GM19043 (cell line): ENCODE data around the gene ADAM11.
"Not testable (repeated sequence)": the region's sequence is repeated elsewhere in the genome, so short reads cannot be mapped to it uniquely, and the experiment has no call there.

Experiments used
- ATAC-seq: cut with Tn5 transposase; IDR thresholded peaks from one replicate; pipeline ENCODE4 v1.9.1; 2021; ENCODE audit warnings: low read depth; ENCODE audit not compliant: unreplicated experiment

The ADAM11 gene

DNA sequence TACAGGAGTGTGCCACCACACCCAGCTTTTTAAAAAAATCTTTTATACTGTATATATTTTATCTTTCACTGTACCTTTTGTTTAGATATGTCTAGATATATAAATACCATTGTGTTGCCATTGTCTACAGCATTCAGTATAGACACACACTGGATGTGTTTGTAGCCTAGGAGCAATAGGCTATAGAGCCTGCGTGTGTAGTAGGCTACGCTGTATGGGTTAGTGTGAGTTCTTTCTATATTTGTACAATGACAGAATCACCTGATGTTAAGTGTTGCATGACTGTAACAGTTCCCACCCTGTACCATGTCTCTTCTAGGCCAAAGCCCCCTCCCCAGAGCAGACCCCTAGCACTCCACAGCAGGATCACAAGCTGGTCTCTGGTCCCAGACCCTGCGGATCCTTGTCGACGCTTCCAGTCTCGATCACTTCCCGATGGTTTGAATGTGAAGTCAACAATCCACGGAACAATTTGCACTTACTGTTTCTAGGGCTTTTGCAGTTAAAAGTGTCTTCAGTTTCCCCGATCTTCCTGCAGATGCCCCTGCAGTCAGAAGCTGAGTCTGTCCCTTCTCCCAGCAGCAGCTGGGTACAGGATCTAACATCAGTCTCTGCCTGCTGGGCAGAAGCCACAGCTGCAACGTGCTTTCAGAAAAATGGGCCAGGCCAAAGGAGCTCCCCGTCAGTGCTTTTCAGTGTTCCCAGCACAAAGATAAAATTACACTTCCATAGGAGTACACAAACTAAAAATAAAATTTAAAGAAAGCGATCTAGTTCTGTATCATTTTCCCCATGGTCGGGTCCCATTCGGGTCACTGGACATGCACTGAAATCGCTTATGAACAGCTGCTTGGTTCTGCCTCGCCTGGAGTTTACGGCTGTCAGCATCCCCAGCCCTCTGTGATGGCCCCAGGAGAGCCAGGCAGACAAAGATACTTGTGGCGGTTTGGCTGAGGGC lies 35.4 kb downstream of the ADAM11 start:
- no peak for ATAC-seq

DNA sequence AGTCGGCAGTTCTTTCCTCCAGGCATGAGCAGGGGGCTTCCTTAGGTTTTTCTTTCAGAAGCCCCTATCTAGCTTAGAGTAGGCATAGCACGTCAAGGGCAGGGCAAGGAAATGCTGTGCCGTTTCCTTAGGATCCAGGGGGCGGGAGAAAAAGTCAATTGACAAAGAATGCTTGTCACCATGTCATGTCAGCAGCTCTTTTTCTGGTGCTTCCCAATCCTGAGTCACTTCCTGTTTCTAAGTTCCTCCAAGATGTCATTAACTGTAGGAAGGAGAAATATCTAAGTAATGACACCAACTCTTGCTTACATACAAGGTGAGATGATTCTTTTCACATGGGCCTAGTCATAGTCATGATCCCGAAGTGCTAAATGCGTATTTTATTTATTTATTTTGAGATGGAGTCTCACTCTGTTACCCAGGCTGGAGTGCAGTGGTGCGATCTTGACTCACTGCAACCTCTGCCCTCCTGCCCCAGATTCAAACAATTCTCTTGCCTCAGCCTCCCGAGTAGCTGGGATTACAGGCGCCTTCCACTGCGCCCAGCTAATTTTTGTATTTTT lies 36.1 kb downstream of the ADAM11 start:
- ATAC-seq: no peak

DNA sequence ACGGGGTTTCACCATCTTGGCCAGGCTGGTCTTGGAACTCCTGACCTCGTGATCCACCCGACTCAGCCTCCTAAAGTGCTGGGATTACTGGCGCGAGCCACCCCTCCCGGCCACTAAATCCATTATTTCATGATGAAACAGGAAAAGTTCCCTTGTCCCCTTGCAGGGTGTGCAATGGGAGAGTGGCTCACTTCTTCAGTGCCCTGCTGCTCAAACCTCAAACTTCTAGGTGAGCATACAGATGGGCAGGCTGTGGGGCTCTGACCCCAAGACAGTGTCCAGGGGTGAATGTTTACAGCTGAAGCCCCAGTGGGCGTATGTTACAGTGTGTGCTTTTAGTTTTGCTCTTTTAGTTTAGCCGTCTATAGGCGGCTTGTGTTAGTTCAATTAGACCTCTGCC lies 36.6 kb downstream of the ADAM11 start:
- no peak for ATAC-seq

DNA sequence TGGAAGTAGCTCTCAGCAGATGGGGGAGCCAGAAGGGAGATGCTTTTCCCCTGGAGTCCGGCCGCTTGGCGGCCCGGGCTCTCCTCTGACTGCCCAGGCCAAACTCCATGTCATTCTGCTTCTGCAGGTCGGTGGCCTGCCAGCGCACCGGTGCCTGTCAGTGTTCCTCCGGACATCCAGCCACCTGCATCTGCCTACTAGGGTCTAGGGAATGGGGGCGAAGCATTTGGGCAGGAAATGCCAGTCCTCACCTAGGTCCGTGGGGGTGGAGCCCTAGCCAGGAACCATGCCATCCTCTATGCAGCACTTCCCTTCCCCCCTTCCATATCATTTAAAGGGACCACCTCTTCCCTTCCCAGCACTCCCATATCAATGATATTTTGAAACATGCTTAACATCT lies 37.1 kb downstream of the ADAM11 start:
- ATAC-seq: no peak

DNA sequence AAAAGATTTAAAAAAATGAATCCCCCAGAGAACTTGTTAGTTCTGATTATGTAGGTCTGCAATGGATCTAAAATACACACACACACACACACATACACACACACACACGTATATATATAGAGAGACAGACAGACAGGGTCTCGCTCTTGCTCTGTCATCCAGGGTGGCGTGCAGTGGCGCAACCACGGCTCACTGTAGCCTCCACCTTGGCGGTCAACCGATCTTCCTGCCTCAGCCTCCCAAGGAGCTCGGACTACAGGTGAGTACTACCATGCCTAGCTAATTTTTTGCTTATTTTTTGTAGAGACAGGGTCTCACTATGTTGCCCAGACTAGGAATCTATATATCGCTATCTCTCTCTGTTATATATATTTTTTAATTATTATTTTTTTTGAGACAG lies 37.9 kb downstream of the ADAM11 start:
- no peak for ATAC-seq

DNA sequence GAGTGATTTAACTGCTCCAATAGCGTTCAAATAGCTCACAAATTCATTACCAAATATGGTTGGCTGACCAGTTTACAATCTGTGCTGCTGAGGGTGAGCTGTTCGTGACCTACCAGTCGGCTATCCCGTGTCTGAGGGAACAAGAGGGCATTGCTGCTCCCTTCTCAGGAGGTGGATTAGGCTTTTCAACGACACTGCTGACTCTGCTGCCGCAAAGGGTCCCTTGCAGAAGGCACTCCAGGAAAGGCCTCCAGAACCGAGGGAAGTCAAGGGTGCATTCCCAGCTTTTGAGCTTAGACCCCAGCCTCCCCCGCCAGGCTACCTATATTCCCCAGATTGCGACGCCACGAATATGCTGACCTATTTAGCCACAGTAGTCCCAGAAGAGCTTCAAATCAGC lies 39.0 kb downstream of the ADAM11 start:
- no peak for ATAC-seq

DNA sequence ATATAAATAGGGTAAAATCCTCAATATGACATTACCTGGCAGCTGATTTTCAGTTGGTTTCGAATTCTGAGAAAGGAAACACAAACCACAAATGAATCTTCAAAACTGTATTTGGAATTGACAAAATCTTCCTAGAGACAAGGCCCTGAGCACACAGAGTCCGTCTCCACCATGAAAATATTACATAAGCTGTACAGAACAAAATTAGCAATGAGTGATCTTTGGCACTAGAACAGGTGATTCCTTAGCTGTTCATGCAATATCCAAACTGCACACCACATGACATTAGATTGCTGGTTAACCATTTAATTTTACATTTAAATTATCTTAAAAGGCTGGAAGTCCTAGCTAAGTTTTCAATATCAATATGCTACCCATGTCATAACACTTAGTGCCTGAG lies 39.6 kb downstream of the ADAM11 start:
- ATAC-seq: no peak

DNA sequence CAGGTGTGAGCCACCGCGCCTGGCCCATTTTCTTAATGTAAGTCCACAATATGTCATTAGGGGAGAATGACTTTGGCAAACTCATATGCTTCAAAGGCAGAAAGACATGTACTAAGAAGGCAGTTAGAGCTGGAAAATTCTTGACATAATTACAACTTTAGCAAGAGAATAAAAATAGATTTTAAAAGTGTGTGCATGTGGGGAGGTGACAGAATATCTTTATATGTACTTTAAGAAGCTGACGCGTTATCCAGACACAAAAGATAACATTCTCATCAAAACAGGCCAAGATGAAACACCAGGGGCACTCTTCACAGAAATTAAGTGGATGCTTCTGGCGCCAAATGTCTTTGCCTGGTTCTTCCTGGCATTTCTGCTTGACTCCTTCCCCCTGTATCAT lies 43.1 kb downstream of the ADAM11 start:
- no peak for ATAC-seq

DNA sequence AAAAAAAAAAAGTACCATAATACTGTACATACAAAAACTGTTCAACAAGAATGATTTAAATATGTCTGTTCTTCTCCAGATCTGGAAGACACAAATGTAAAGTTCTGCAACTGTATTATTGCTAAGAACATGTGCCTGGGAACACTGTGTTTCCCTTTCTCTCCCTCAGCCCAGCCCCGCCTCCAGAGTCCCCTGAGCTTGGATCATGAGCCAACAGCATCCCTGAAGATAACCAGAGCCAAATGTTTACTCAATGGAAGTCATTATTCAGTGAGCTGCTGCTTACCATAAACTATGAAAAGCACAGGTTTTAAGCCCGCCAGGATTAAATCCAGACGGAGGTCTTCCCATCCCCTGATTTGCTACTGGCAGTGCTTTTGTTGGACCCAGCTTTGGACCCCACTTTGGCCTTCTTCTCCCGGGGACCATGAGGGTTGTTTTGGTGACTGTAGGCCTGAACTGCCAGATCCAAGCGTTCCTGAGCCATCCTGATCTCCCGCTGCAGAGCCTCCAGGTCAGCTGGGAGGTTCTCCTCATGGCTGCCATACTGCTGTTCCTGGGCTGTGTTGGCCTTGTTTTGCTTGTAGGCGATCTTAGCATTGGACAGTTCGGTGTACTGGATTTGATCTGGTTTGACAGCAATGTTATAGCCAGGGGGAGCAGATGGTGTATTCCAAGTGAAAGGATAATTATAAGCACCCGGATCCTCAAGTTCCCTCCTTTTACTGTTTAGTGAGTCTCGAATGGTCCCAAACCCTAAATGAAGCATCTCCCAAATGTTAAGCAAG lies 45.7 kb downstream of the ADAM11 start:
- no peak for ATAC-seq

DNA sequence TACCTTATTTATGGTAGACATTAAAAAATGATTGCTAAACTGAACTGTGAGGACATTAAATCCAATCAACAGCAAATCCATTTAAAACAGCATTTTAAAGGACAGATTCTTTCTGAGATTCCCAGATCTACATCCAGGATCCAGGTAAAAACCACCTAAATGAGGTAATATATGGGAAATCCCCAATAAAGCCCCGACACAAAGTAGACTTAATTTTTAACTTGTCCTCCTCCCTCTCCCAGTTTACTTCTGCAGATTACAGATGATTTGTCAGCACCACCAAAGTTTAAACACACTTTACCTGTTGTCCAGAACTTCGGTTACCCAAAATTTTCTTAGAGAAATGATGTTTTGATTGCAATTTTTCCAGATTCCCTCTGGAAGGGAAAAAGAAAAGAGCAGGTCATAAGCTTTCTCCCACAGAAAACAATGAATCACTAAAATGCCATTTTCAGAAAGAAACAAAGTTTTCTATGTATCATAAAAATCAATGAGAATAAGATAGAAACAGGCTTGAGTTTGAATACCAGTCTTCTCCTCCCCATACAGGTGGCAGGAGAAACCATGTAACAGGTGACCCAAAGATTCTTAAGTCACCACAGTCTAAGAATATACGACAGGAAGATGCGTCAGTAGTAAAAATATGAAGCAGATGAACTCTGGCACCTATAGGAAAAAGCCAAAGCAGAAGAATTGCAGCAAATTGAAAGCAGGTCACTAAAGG lies 48.5 kb downstream of the ADAM11 start:
- ATAC-seq: no peak

DNA sequence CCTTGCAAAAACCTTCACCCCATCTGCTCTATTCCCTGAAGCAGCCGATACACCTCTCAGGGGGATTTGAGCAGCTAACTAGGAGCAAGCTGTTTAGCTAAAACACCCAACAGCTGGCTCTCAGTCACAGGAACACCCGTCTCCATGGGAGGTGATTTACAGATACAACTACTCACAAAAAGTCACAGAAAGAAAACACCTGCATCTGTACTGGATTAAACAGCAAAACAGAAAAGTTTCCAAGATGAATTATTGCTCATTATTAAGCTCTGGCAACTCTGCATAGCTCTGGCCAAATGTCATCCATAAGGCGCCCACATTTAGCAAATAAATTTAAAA lies 49.0 kb downstream of the ADAM11 start:
- no peak for ATAC-seq

DNA sequence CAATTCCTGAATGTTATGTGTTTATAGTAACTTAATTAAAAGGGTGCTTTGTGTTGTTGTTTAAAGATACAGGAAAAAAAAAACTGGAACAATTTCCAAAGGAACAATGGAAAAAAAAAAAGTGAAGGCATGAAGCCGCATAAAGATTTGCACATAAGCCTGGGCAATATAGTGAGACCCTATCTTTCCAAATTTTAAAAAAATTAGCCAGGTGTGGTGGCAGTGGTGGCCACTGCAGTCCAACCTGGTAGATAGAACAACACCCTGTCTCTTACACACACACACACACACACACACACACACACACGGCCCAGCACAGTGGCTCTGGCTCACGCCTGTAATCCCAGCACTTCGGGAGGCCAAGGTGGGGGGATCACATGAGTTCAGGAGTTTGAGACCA lies 49.4 kb downstream of the ADAM11 start:
- no peak for ATAC-seq

DNA sequence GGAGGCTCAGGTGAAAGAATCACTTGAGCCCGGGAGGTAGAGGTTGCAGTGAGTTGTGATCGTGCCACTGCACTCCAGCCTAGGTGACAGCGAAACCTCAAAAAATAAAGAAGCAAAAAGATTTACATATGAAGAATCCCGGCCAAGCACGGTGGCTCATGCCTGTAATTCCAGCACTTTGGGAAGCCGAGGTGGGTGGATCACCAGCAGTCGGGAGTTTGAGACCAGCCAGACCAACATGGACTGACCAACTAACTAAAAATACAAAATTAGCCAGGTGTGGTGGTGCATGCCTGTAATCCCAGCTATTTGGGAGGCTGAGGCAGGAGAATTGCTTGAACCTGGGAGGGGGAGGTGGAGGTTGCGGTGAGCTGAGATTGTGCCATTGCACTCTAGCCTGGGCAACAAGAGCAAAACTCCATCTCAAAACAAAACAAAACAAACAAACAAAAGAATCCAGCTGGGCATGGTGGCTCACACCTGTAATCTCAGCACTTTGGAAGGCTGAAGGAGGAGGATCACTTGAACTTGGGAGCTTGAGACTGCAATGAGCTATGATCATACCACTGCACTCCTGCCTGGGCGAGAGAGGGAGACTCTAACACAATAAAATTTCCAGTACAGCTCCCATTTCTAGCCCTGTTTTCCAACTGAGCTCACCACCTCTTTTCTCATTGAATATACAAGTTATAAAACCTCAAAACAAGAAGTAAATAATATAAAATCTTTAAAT lies 50.0 kb downstream of the ADAM11 start:
- ATAC-seq: not testable (repeated sequence)

DNA sequence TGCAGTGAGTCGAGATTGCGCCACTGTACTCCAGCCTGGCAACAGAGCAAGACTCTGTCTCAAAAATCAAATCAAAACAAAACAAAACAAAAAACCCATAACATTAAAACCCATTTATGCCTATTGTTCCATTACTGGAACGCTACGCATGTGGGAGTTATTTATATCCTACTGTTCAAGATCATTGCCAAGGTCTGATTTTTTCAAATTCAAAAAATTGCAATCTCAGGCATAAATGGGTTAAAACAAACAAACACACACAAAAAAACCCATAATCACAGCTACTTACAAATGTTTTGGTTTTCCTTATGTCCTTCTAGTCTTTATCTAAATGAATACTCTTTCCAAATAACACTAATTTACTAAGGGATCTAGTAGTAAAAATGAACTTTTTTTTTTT lies 53.5 kb downstream of the ADAM11 start:
- ATAC-seq: no peak

DNA sequence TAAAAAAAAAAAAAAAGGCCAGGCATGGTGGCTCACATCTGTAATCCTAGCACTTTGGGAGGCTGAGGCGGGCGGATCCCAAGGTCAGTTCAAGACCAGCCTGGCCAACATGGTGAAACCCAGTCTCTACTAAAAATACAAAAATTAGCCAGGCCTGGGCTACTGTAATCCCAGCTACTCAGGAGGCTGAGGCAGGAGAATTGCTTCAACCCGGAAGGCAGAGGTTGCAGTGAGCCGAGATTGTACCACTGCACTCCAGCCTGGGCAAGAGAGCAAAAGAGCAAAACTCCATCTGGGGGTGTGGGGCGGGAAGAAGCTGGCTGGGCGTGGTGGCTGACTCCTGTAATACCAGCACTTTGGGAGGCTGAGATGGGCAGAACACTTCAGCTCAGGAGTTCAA lies 59.7 kb downstream of the ADAM11 start:
- ATAC-seq: not testable (repeated sequence)

DNA sequence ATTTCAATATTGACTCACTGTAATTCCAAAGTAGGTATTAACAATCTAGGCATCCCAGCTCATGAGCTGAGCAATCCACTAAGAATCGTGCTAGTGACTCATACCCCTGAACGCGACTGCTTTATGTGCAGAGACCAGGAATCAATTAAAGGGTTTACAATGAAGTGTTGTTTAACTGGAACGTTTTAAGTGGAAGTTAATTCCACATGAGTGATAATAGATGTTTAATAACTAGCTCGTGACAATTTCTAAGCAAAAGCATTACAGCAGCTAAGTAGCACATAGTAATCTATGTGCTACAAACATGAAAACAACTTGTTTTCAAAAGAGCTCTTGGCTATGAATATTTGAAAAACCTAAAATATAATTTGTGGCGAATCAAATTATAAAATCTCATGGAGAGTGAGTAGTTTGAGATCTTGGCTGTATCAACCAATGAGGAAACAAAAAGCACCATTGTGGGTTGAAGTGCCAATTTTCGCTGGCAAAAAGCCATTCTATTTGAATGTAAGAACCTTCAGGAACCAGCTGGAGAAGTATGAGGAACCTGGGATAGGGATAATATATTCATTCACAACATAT lies 61.9 kb downstream of the ADAM11 start:
- ATAC-seq: no peak

DNA sequence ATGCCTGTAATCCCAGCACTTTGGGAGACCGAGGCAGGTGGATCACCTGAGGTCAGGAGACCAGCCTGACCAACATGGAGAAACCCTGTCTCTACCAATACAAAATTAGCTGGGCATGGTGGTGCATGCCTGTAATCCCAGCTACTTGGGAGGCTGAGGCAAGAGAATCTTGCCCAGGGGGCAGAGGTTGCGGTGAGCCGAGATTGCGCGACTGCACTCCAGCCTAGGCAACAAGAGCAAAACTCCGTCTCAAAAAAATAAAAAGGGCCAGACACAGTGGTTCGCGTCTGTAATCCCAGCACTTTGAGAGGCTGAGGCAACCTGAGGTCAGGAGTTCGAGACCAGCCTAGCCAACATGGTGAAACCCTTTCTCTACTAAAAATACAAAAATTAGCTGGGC lies 66.4 kb downstream of the ADAM11 start:
- not testable (repeated sequence) for ATAC-seq

DNA sequence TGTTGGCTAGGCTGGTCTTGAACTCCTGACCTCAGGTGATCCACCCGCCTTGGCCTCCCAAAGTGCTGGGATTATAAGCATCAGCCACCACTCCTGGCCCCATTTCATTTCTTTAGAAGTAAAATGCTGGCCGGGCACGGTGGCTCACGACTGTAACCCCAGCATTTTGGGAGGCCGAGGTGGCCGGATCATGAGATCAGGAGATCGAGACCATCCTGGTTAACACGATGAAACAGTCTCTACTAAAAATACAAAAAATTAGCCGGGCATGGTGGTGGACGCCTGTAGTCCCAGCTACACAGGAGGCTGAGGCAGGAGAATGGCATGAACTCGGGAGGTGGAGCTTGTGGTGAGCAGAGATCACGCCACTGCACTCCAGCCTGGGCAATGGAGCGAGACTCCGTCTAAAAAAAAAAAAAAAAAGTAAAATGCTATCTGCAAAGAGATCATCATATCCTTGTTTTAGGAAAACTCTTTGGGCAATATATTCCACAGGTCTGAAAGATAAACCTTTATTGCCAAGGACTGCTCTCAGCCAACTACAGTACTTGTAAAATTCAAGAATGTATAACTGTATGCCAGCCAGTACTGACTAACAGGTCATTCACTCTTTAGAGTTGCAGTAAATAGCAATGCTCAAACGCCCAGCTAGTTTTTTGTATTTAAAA lies 67.5 kb downstream of the ADAM11 start:
- ATAC-seq: no peak

DNA sequence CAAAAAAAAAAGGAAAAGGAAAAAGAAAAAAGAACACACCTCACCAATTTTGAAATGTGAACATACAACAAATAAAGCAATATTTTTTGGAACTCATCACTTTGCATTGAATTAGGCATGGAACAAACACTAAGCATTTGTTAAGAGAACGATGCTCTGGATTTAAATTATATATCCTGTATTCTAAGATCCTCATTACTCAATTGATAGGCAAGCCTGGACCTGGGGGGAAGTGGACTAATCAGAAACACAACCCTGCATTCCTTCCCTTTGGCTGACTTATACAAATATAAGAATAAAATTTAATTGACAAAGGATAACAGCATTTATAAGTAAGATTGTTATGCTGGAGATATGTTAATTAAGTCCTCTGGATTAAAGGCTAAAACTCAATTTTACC lies 69.1 kb downstream of the ADAM11 start:
- ATAC-seq: no peak
